HepG2 (cell line): ENCODE data around the gene KCNJ1. TPM values are rescaled to one million over a fixed set of nuclear protein-coding genes. Genes with fewer than 3 reads are reported as not detected.

Experiments used
- ATAC-seq: fragments of 200-7000 bp; cut with Tn5 transposase; 3 replicates; pipeline ENCODE4 v1.9.1; 2020; ENCODE audit warnings: mild to moderate bottlenecking, moderate library complexity
- BruUV-seq: library from RNA; stranded (reverse); fragments of 400-500 nt; replicated peaks from 2 replicates; lab custom pipeline; 2021; lab: Mats Ljungman, UMichigan
- CTCF ChIA-PET: fragments of 300-600 bp; formaldehyde crosslinking; extraction: SDS; loops from one replicate; lab custom pipeline; 2021; ENCODE audit warnings: low total read pairs, inconsistent platforms, low intra/inter-chr PET ratio; lab: Yijun Ruan, JAX
- POLR2A ChIA-PET: fragments of 350-600 bp; sonication (Branson Sonifier 250); formaldehyde crosslinking; loops from one replicate; lab custom pipeline; 2020; ENCODE audit warnings: antibody characterized with exemption, inconsistent platforms; lab: Yijun Ruan, JAX
- DNase-seq: peaks from one replicate; pipeline ENCODE4 v3.0.0-alpha.2; 2015; ENCODE audit warnings: low spot score
- FAIRE-seq: peaks from 3 replicates; lab custom pipeline; 2011; peaks lifted over from hg19 to GRCh38; lab: Jason Lieb, UNC
- H2AFZ ChIP-seq: one replicate; pipeline ENCODE4 v1.6.1; 2011; ENCODE audit warnings: low read length, inconsistent platforms
- H3K27ac ChIP-seq: fragments of 300-600 bp; 3 replicates; pipeline ENCODE4 v1.8.0; 2011; ENCODE audit warnings: mixed run types, mild to moderate bottlenecking, mixed read lengths, low read length, inconsistent platforms; ENCODE audit not compliant: insufficient read depth; ENCODE audit errors: extremely low read length
- H3K27me3 ChIP-seq, 2 experiments: fragments of 200-600 bp in 1 of 2; 2 replicates in 1 of 2; 3 replicates in 1 of 2; pipeline versions ENCODE4 v1.6.0 to v1.8.0; 2011; ENCODE audit warnings: low read length in 2 of 2, mild to moderate bottlenecking in 2 of 2, moderate library complexity in 2 of 2, inconsistent platforms in 1 of 2; ENCODE audit not compliant: insufficient read depth in 2 of 2, control insufficient read depth in 1 of 2
- H3K36me3 ChIP-seq, 2 experiments: fragments of 200-600 bp in 1 of 2; replicated peaks in 1 of 2; 2 replicates in 1 of 2; 3 replicates in 1 of 2; pipeline versions ENCODE4 v1.5.1 to v1.8.0; 2011; ENCODE audit warnings: low read length in 2 of 2, inconsistent platforms in 1 of 2; ENCODE audit not compliant: insufficient read depth in 2 of 2, control insufficient read depth in 1 of 2
- H3K4me1 ChIP-seq: 2 replicates; pipeline ENCODE4 v1.5.1; 2012; ENCODE audit warnings: low read length, inconsistent platforms; ENCODE audit not compliant: insufficient read depth
- H3K4me2 ChIP-seq: 2 replicates; pipeline ENCODE4 v1.6.0; 2011; ENCODE audit warnings: low read depth, low read length, inconsistent platforms
- H3K4me3 ChIP-seq, 3 experiments: fragments of 200-600 bp in 1 of 3; sonication (generic), shearing (Covaris generic) in 1 of 3; replicated peaks in 1 of 3; 2 replicates each; pipeline ENCODE4 v1.5.1; 2011 to 2016; ENCODE audit warnings: low read length in 3 of 3, inconsistent platforms in 2 of 3, low read depth in 2 of 3, mild to moderate bottlenecking in 2 of 3, control low read depth in 1 of 3, mixed read lengths in 1 of 3; ENCODE audit not compliant: insufficient read depth in 1 of 3
- H3K79me2 ChIP-seq: one replicate; pipeline ENCODE4 v1.6.1; 2011; ENCODE audit warnings: low read length, inconsistent platforms; ENCODE audit not compliant: insufficient read depth
- H3K9ac ChIP-seq: 2 replicates; pipeline ENCODE4 v1.6.0; 2011; ENCODE audit warnings: mild to moderate bottlenecking, low read depth, low read length, inconsistent platforms; ENCODE audit not compliant: insufficient read depth
- H3K9me3 ChIP-seq: 2 replicates; pipeline ENCODE4 v1.5.1; 2012; ENCODE audit warnings: mild to moderate bottlenecking, low read length
- H4K20me1 ChIP-seq: 2 replicates; pipeline ENCODE4 v1.6.0; 2011; ENCODE audit warnings: inconsistent platforms, mild to moderate bottlenecking, low read length, moderate library complexity; ENCODE audit not compliant: insufficient read depth
- FOXK1 ChIP-seq: sonication (generic); formaldehyde crosslinking; IDR thresholded peaks from 2 replicates; pipeline ENCODE4 v1.4.0; 2020; ENCODE audit warnings: low read depth, missing genetic modification reagents, borderline replicate concordance
- KDM5B ChIP-seq: sonication (generic); formaldehyde crosslinking; IDR thresholded peaks from 2 replicates; pipeline ENCODE4 v1.4.0; 2020; ENCODE audit warnings: missing genetic modification reagents, mild to moderate bottlenecking, borderline replicate concordance
- MIER3 ChIP-seq: IDR thresholded peaks from 2 replicates; pipeline ENCODE4 v1.6.1; 2016; ENCODE audit warnings: missing compliant biosample characterization, borderline replicate concordance
- NFYC ChIP-seq: IDR thresholded peaks from 2 replicates; pipeline ENCODE4 v1.6.1; 2016; ENCODE audit warnings: missing genetic modification reagents, missing compliant biosample characterization
- RARG ChIP-seq: sonication (generic); formaldehyde crosslinking; IDR thresholded peaks from 2 replicates; pipeline ENCODE4 v1.4.0; 2020; ENCODE audit warnings: low read depth, mild to moderate bottlenecking, missing genetic modification reagents
- SETDB1 ChIP-seq: sonication (generic); formaldehyde crosslinking; IDR thresholded peaks from 2 replicates; pipeline ENCODE4 v1.5.1; 2020; ENCODE audit warnings: missing genetic modification reagents, mild to moderate bottlenecking, borderline replicate concordance
- SOX6 ChIP-seq, 2 experiments: fragments of 450-650 bp in 1 of 2; sonication (generic) in 1 of 2; formaldehyde crosslinking in 1 of 2; IDR thresholded peaks; 2 replicates each; pipeline versions ENCODE4 v1.4.0 to v1.6.1; 2017 to 2020; ENCODE audit warnings: antibody characterized with exemption in 1 of 2, mild to moderate bottlenecking in 1 of 2, missing genetic modification reagents in 1 of 2
- SP5 ChIP-seq: IDR thresholded peaks from 2 replicates; pipeline ENCODE4 v1.6.1; 2016; ENCODE audit warnings: low read depth, borderline replicate concordance
- TBX2 ChIP-seq: sonication (generic); formaldehyde crosslinking; IDR thresholded peaks from 2 replicates; pipeline ENCODE4 v1.5.0; 2020; ENCODE audit warnings: missing genetic modification reagents, mild to moderate bottlenecking, borderline replicate concordance
- ZMAT3 ChIP-seq: sonication (generic); formaldehyde crosslinking; conservative IDR thresholded peaks from 2 replicates; pipeline ENCODE4 v1.7.0; 2021; ENCODE audit warnings: missing genetic modification reagents
- ZNF382 ChIP-seq: sonication (generic); formaldehyde crosslinking; IDR thresholded peaks from 2 replicates; pipeline ENCODE4 v1.5.0; 2020; ENCODE audit warnings: missing genetic modification reagents, mild to moderate bottlenecking, borderline replicate concordance
- ZNF670 ChIP-seq: sonication (generic); formaldehyde crosslinking; IDR thresholded peaks from 2 replicates; pipeline ENCODE4 v1.8.0; 2022; ENCODE audit warnings: mild to moderate bottlenecking, missing genetic modification reagents, borderline replicate concordance
- WGBS: methylation state at CpG from one replicate; pipeline ENCODE4 v1.1.6; 2017; ENCODE audit warnings: low lambda C conversion rate; 5-methylcytosine and 5-hydroxymethylcytosine counted together
- in situ Hi-C: cut with HindIII; loops from 2 replicates; pipeline ENCODE4 v1.10.0; 2017; ENCODE audit warnings: low pct_unique_long_range_greater_than_20kb; ENCODE audit not compliant: extremely low pct_ligation_motif_present
- intact Hi-C: fragments of 100-400 bp; cut with micrococcal nuclease; formaldehyde crosslinking; loops from one replicate; pipeline ENCODE4 v1.10.0; 2022; ENCODE audit not compliant: unreplicated experiment
- polyA plus RNA-seq, 8 experiments: library from polyadenylated mRNA; depleted of rRNA in 3 of 8; stranded (reverse) in 7 of 8; unstranded in 1 of 8; fragments of >200 nt; fragmentation: Illumina TruSeq in 4 of 8; extraction: Trizol in 4 of 8; gene quantifications; 2 replicates each; pipeline versions ENCODE4 v1.2.1 to v1.2.3, GENCODE V29; 2011 to 2016; ENCODE audit warnings: low read depth in 4 of 8, missing spikeins in 1 of 8, mixed read lengths in 1 of 8; ENCODE audit not compliant: insufficient read depth in 1 of 8
- total RNA-seq, 5 experiments: library from RNA; depleted of rRNA; stranded (reverse); fragments of >200 nt; fragmentation: Illumina TruSeq; extraction: Trizol; gene quantifications; 2 replicates each; pipeline ENCODE4 v1.2.3, GENCODE V29; 2016; ENCODE audit warnings: low read depth in 1 of 5
- TF ChIP-seq, protein P1 (sequence below): sonication (generic); formaldehyde crosslinking; IDR thresholded peaks from 2 replicates; pipeline ENCODE4 v1.9.0; 2021; ENCODE audit warnings: mild to moderate bottlenecking, missing genetic modification reagents
- TF ChIP-seq, protein P2 (sequence below): sonication (generic); formaldehyde crosslinking; IDR thresholded peaks from 2 replicates; pipeline ENCODE4 v1.5.0; 2020; ENCODE audit warnings: missing genetic modification reagents
- TF ChIP-seq, protein P3 (sequence below): sonication (generic); formaldehyde crosslinking; IDR thresholded peaks from 2 replicates; pipeline ENCODE4 v1.8.1; 2022; ENCODE audit warnings: mild to moderate bottlenecking, missing genetic modification reagents

Gene KCNJ1
- total and polyA plus RNA-seq, 2 of the 13 experiments (the other 11 are each of a cell fraction or from before 2014, with no cell fraction given), result not detected

DNA sequence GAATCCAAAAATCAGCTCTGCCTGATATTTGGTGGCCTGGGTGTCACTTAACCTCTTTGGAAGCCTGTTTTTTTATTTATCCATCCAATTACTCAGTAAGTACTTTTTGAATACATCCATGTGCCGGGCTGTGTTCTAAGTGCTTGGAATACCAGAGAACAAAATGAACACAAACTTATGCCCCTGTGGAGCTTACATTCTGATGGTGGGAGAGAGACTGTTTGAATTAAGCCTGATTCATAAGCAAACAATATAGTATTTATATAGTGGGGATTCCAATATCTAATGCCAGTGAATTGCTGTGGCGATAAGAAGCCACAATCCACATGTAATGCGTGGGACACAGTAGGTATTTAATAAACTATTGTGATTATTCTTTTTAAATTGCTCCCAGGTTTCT lies 43.5 kb upstream of the KCNJ1 start (continued):
- TF ChIP-seq, protein P1, sequence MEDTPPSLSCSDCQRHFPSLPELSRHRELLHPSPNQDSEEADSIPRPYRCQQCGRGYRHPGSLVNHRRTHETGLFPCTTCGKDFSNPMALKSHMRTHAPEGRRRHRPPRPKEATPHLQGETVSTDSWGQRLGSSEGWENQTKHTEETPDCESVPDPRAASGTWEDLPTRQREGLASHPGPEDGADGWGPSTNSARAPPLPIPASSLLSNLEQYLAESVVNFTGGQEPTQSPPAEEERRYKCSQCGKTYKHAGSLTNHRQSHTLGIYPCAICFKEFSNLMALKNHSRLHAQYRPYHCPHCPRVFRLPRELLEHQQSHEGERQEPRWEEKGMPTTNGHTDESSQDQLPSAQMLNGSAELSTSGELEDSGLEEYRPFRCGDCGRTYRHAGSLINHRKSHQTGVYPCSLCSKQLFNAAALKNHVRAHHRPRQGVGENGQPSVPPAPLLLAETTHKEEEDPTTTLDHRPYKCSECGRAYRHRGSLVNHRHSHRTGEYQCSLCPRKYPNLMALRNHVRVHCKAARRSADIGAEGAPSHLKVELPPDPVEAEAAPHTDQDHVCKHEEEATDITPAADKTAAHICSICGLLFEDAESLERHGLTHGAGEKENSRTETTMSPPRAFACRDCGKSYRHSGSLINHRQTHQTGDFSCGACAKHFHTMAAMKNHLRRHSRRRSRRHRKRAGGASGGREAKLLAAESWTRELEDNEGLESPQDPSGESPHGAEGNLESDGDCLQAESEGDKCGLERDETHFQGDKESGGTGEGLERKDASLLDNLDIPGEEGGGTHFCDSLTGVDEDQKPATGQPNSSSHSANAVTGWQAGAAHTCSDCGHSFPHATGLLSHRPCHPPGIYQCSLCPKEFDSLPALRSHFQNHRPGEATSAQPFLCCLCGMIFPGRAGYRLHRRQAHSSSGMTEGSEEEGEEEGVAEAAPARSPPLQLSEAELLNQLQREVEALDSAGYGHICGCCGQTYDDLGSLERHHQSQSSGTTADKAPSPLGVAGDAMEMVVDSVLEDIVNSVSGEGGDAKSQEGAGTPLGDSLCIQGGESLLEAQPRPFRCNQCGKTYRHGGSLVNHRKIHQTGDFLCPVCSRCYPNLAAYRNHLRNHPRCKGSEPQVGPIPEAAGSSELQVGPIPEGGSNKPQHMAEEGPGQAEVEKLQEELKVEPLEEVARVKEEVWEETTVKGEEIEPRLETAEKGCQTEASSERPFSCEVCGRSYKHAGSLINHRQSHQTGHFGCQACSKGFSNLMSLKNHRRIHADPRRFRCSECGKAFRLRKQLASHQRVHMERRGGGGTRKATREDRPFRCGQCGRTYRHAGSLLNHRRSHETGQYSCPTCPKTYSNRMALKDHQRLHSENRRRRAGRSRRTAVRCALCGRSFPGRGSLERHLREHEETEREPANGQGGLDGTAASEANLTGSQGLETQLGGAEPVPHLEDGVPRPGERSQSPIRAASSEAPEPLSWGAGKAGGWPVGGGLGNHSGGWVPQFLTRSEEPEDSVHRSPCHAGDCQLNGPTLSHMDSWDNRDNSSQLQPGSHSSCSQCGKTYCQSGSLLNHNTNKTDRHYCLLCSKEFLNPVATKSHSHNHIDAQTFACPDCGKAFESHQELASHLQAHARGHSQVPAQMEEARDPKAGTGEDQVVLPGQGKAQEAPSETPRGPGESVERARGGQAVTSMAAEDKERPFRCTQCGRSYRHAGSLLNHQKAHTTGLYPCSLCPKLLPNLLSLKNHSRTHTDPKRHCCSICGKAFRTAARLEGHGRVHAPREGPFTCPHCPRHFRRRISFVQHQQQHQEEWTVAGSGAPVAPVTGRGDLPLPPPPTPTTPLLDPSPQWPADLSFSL (CRISPR knock-in tag), result no peak
- TF ChIP-seq ZNF670 (CRISPR knock-in tag), result no peak
- TF ChIP-seq ZNF382, result no peak
- TF ChIP-seq RARG (CRISPR knock-in tag), result no peak

DNA sequence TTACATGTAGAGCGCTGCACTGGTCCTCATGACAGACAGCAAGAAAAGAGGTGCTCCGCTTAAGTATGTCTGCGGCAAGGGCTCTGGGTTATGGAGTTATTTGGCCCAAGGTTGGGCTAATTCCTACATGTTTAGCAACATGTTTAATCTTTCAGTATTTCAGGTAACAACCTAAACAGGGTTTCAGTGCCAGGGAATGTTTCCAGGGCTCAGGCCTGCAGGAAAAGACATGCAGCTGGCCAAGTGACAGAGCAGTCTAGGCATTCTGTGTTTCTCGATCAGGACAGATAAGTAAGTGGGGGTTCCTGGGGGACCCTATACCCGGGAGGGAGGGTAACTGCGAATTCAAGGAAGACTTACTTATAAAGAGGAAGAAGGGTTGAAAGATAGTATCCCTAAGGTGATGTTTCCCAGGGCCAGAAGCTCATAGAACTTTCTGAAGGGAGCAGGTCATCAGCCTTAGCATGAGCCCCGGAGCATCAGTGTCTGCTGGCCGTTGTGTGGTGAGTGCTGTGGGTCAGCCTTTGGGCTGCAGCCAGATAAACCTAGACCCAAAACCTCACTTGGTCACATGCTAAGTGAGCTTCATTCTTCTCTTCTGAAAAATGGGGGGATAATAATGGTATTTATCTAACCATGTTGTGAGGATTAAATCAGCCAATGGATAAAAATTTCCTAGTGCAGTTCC lies 42.5 kb upstream of the KCNJ1 start:
- no peak for ATAC-seq
- POLR2A ChIA-PET, result no interaction called here
- intact Hi-C loops (no loop called here), in situ Hi-C loops (no loop called here)
- H2AFZ ChIP-seq, result no peak overlapping the region
- no peak overlapping the region for H3K9ac ChIP-seq
- BruUV-seq, result no TSS peak
- no peaks in the 10 kb centered on the region for H3K4me1 ChIP-seq
- no peak overlapping the region for H3K4me3 ChIP-seq
- H3K36me3 ChIP-seq, result no peaks in the 10 kb centered on the region
- no peaks in the 10 kb centered on the region for H3K79me2 ChIP-seq
- CTCF ChIA-PET, result no interaction called here
- H3K4me2 ChIP-seq, result no peak overlapping the region
- no peaks in the 10 kb centered on the region for H3K9me3 ChIP-seq
- no peak for FAIRE-seq
- no peak overlapping the region for H3K27ac ChIP-seq
- H3K27me3 ChIP-seq, result peaks cover 3 to 23% of the 10 kb centered on the region in 2 experiments; a peak in 3 of 5 replicates
- DNase-seq, result no peak
- H4K20me1 ChIP-seq, result no peaks in the 10 kb centered on the region
- WGBS, result 45% methylated on average over 7 of the region's 8 CpGs
- TF ChIP-seq FOXK1 (CRISPR knock-in tag), result no peak
- TF ChIP-seq KDM5B (CRISPR knock-in tag), result no peak
- no peak for TF ChIP-seq SP5 (CRISPR knock-in tag)
- TF ChIP-seq SETDB1 (CRISPR knock-in tag), result no peak
- TF ChIP-seq NFYC (CRISPR knock-in tag), result no peak
- no peak for TF ChIP-seq TBX2
- no peak for TF ChIP-seq ZMAT3 (CRISPR knock-in tag)
- no peak for TF ChIP-seq MIER3 (CRISPR knock-in tag)
- TF ChIP-seq SOX6 (IDR thresholded peaks at IDR 0.05), result no peak
- no peak for TF ChIP-seq SOX6 (CRISPR knock-in tag; IDR thresholded peaks at IDR 0.05)
- TF ChIP-seq, protein P2, sequence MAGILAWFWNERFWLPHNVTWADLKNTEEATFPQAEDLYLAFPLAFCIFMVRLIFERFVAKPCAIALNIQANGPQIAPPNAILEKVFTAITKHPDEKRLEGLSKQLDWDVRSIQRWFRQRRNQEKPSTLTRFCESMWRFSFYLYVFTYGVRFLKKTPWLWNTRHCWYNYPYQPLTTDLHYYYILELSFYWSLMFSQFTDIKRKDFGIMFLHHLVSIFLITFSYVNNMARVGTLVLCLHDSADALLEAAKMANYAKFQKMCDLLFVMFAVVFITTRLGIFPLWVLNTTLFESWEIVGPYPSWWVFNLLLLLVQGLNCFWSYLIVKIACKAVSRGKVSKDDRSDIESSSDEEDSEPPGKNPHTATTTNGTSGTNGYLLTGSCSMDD (CRISPR knock-in tag), result no peak
- TF ChIP-seq, protein P3, sequence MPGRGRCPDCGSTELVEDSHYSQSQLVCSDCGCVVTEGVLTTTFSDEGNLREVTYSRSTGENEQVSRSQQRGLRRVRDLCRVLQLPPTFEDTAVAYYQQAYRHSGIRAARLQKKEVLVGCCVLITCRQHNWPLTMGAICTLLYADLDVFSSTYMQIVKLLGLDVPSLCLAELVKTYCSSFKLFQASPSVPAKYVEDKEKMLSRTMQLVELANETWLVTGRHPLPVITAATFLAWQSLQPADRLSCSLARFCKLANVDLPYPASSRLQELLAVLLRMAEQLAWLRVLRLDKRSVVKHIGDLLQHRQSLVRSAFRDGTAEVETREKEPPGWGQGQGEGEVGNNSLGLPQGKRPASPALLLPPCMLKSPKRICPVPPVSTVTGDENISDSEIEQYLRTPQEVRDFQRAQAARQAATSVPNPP (CRISPR knock-in tag), result no peak
